CD14-positive monocyte (primary cell): ENCODE measurements around the gene CDH11. TPM values are rescaled to one million over a fixed set of nuclear protein-coding genes. Genes with fewer than 3 reads are reported as not detected.

Source experiments
- DNase-seq, 3 donors: peaks; one replicate each; pipeline ENCODE4 v3.0.0-alpha.2; 2011 to 2022
- H2AFZ ChIP-seq: 2 replicates; pipeline ENCODE4 v1.6.0; 2012; ENCODE audit warnings: mild to moderate bottlenecking, low read depth, low read length, inconsistent platforms; ENCODE audit not compliant: insufficient read depth, poor library complexity, severe bottlenecking
- H3K27ac ChIP-seq, 2 donors: 1 replicate in 1 of 2; 2 replicates in 1 of 2; pipeline ENCODE4 v1.5.1; 2012 to 2013; ENCODE audit warnings: low read length in 2 of 2, control low read depth in 1 of 2, inconsistent platforms in 1 of 2, low read depth in 1 of 2, mild to moderate bottlenecking in 1 of 2
- H3K27me3 ChIP-seq, 2 donors: one replicate each; pipeline versions ENCODE4 v1.6.0 to v1.6.1; 2011 to 2013; ENCODE audit warnings: low read length in 2 of 2; ENCODE audit not compliant: control insufficient read depth in 2 of 2, insufficient read depth in 2 of 2
- H3K36me3 ChIP-seq, 2 donors: replicated peaks in 1 of 2; 1 replicate in 1 of 2; 2 replicates in 1 of 2; pipeline versions ENCODE4 v1.5.1 to v1.6.1; 2012 to 2013; ENCODE audit warnings: low read length in 2 of 2, control low read depth in 1 of 2, inconsistent platforms in 1 of 2, mild to moderate bottlenecking in 1 of 2; ENCODE audit not compliant: insufficient read depth in 2 of 2, control insufficient read depth in 1 of 2
- H3K4me1 ChIP-seq, 2 donors: 1 replicate in 1 of 2; 2 replicates in 1 of 2; pipeline versions ENCODE4 v1.5.1 to v1.6.1; 2012 to 2013; ENCODE audit warnings: low read length in 2 of 2, control low read depth in 1 of 2, inconsistent platforms in 1 of 2, mild to moderate bottlenecking in 1 of 2, moderate library complexity in 1 of 2; ENCODE audit not compliant: insufficient read depth in 2 of 2, control insufficient read depth in 1 of 2
- H3K4me2 ChIP-seq: replicated peaks from 2 replicates; pipeline ENCODE3; 2012; ENCODE audit warnings: low read length, moderate library complexity, mild to moderate bottlenecking; ENCODE audit not compliant: poor library complexity, severe bottlenecking; ENCODE audit errors: extremely low read depth
- H3K4me3 ChIP-seq, 3 experiments: fragments of 200-600 bp in 1 of 3; sonication (generic) in 1 of 3; replicated peaks in 1 of 3; 1 replicate in 2 of 3; 2 replicates in 1 of 3; pipeline ENCODE4 v1.5.1; 2011 to 2013; ENCODE audit warnings: low read length in 3 of 3, mild to moderate bottlenecking in 3 of 3, control low read depth in 2 of 3, low read depth in 2 of 3, inconsistent platforms in 1 of 3, moderate library complexity in 1 of 3
- H3K79me2 ChIP-seq: 2 replicates; pipeline ENCODE4 v1.6.0; 2012; ENCODE audit warnings: mild to moderate bottlenecking, control low read depth, inconsistent platforms, low read length, moderate library complexity; ENCODE audit not compliant: insufficient read depth
- H3K9ac ChIP-seq: 2 replicates; pipeline ENCODE4 v1.6.0; 2017; ENCODE audit warnings: low read length, mild to moderate bottlenecking; ENCODE audit not compliant: insufficient read depth, poor library complexity, severe bottlenecking
- H3K9me3 ChIP-seq, 2 donors: replicated peaks in 1 of 2; 1 replicate in 1 of 2; 2 replicates in 1 of 2; pipeline versions ENCODE4 v1.5.1 to v1.6.1; 2012 to 2013; ENCODE audit warnings: low read length in 2 of 2, control low read depth in 1 of 2; ENCODE audit not compliant: control insufficient read depth in 1 of 2, insufficient read depth in 1 of 2
- H4K20me1 ChIP-seq: 2 replicates; pipeline ENCODE4 v1.6.0; 2012; ENCODE audit warnings: mild to moderate bottlenecking, low read length, control low read depth, moderate library complexity; ENCODE audit not compliant: insufficient read depth
- H3K27ac Mint-ChIP-seq, 7 donors: one replicate each; pipeline ENCODE4 v1.8.0; 2020; ENCODE audit warnings: mild to moderate bottlenecking in 7 of 7, mixed read lengths in 7 of 7, moderate library complexity in 6 of 7, inconsistent platforms in 2 of 7
- H3K27me3 Mint-ChIP-seq, 3 donors: one replicate each; pipeline ENCODE4 v1.8.0; 2021 to 2022; ENCODE audit warnings: low read depth in 3 of 3, mild to moderate bottlenecking in 3 of 3, mixed read lengths in 3 of 3, moderate library complexity in 3 of 3, inconsistent platforms in 1 of 3
- H3K36me3 Mint-ChIP-seq, 2 donors: one replicate each; pipeline ENCODE4 v1.8.0; 2020; ENCODE audit warnings: mixed read lengths in 2 of 2, inconsistent platforms in 1 of 2, mild to moderate bottlenecking in 1 of 2
- H3K4me1 Mint-ChIP-seq: one replicate; pipeline ENCODE4 v1.8.0; 2020; ENCODE audit warnings: mild to moderate bottlenecking, mixed read lengths
- H3K4me3 Mint-ChIP-seq, 2 donors: one replicate each; pipeline ENCODE4 v1.8.0; 2020; ENCODE audit warnings: mild to moderate bottlenecking in 2 of 2, mixed read lengths in 2 of 2, moderate library complexity in 1 of 2
- H3K9me3 Mint-ChIP-seq, 7 donors: one replicate each; pipeline ENCODE4 v1.8.0; 2020 to 2022; ENCODE audit warnings: mixed read lengths in 7 of 7, mild to moderate bottlenecking in 6 of 7, moderate library complexity in 6 of 7, inconsistent platforms in 2 of 7
- WGBS: methylation state at CpG from one replicate; pipeline ENCODE4 v1.1.5; 2013; ENCODE audit warnings: missing lambda C conversion rate; ENCODE audit not compliant: insufficient coverage; 5-methylcytosine and 5-hydroxymethylcytosine counted together
- intact Hi-C, 2 donors: fragments of 100-400 bp; cut with micrococcal nuclease; formaldehyde crosslinking; loops; one replicate each; pipeline versions ENCODE4 v1.15.0 to v1.15.1; 2023
- polyA plus RNA-seq, 3 donors: library from polyadenylated mRNA; depleted of rRNA in 1 of 3; unstranded in 2 of 3; stranded (reverse) in 1 of 3; fragments of 300-500 nt in 2 of 3; fragments of >200 nt in 1 of 3; fragmentation: Illumina TruSeq in 2 of 3; gene quantifications; 1 replicate in 2 of 3; 2 replicates in 1 of 3; pipeline ENCODE4 v1.2.3, GENCODE V29; 2012 to 2021
- TF ChIP-seq, protein P1 (sequence below): fragments of 200-600 bp; IDR thresholded peaks from one replicate; pipeline ENCODE4 v1.8.0; 2022; ENCODE audit warnings: antibody characterized with exemption, mild to moderate bottlenecking

Gene CDH11
- polyA plus RNA-seq, 3 donors: not detected

DNA sequence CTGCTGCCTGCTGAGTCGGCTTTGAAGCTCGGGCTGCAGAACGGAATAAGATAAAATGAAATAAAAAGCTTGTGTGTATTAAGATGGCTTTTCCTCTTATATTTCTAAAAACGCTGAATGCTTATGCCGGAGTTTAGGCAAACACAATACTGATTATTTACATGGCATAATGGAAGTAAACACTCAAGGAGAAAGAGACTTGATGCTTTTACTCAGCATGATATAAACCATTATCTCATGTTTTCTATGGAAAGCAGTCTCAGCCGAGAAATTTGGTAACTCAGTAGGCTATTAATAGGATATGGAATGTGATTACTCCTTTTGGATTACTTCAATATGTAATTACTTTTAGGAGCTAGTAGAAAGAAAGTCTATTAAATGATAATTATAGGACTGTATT is 153.3 kb downstream of the CDH11 start:
- H3K27ac ChIP-seq: no peak overlapping the region
- H3K79me2 ChIP-seq: no peaks in the 10 kb centered on the region
- H3K9me3 Mint-ChIP-seq: peaks cover 0 to 3% (median 0%) of the 10 kb centered on the region in 7 donors
- H3K4me1 ChIP-seq: no peaks in the 10 kb centered on the region
- H3K36me3 Mint-ChIP-seq: no peaks in the 10 kb centered on the region
- no peak overlapping the region for H2AFZ ChIP-seq
- H3K9me3 ChIP-seq: no peaks in the 10 kb centered on the region
- H3K4me3 Mint-ChIP-seq: no peak overlapping the region
- H3K27me3 Mint-ChIP-seq: no peaks in the 10 kb centered on the region
- H3K27me3 ChIP-seq: no peaks in the 10 kb centered on the region
- no peaks in the 10 kb centered on the region for H3K36me3 ChIP-seq
- H3K9ac ChIP-seq: no peak overlapping the region
- TF ChIP-seq, protein P1, sequence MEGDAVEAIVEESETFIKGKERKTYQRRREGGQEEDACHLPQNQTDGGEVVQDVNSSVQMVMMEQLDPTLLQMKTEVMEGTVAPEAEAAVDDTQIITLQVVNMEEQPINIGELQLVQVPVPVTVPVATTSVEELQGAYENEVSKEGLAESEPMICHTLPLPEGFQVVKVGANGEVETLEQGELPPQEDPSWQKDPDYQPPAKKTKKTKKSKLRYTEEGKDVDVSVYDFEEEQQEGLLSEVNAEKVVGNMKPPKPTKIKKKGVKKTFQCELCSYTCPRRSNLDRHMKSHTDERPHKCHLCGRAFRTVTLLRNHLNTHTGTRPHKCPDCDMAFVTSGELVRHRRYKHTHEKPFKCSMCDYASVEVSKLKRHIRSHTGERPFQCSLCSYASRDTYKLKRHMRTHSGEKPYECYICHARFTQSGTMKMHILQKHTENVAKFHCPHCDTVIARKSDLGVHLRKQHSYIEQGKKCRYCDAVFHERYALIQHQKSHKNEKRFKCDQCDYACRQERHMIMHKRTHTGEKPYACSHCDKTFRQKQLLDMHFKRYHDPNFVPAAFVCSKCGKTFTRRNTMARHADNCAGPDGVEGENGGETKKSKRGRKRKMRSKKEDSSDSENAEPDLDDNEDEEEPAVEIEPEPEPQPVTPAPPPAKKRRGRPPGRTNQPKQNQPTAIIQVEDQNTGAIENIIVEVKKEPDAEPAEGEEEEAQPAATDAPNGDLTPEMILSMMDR: no peak
- no CpG with 5 or more reads among the region's 6 CpGs for whole genome bisulfite sequencing
- DNase-seq: no peak
- H4K20me1 ChIP-seq: no peaks in the 10 kb centered on the region
- H3K4me1 Mint-ChIP-seq: no peaks in the 10 kb centered on the region
- intact Hi-C loops: no loop called here
- H3K27ac Mint-ChIP-seq: no peak overlapping the region
- no peak overlapping the region for H3K4me3 ChIP-seq
- no peak overlapping the region for H3K4me2 ChIP-seq

DNA sequence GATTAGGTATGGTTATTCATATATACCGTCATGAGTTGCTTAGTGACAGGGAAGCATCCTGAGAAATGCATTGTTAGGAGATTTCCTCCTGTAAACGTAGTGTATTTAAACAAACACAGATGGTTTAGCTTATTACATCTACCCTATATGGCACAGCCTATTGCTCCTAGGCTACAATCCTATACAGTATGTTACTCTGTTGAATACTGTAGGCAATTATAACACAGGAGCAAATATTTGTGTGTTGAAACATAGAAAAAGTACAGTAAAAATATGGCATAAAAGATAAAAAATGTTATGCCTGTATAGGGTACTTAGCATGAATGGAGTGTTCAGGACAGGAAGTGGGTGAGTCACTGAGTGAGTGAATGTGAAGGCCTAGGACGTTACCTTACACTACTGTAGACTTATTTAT is 157.7 kb downstream of the CDH11 start:
- Histone ChIP-seq H3K9me3 (no peaks in the 10 kb centered on the region), H2AFZ (no peak overlapping the region), H3K27me3 (no peaks in the 10 kb centered on the region), H3K36me3 (no peaks in the 10 kb centered on the region), H3K79me2 (no peaks in the 10 kb centered on the region), H3K9ac (no peak overlapping the region), H3K4me2 (no peak overlapping the region), H3K4me3 (no peak overlapping the region), H3K27ac (no peak overlapping the region), H4K20me1 (no peaks in the 10 kb centered on the region), H3K4me1 (no peaks in the 10 kb centered on the region)
- DNase-seq: no peak
- no peaks in the 10 kb centered on the region for H3K27me3 Mint-ChIP-seq
- no peak overlapping the region for H3K27ac Mint-ChIP-seq
- TF ChIP-seq, protein P1: no peak
- peaks cover 0 to 1% (median 0%) of the 10 kb centered on the region in 7 donors for H3K9me3 Mint-ChIP-seq
- intact Hi-C loops: no loop called here
- no peaks in the 10 kb centered on the region for H3K4me1 Mint-ChIP-seq
- no peak overlapping the region for H3K4me3 Mint-ChIP-seq
- no peaks in the 10 kb centered on the region for H3K36me3 Mint-ChIP-seq
- WGBS: no CpG with 5 or more reads among the region's 3 CpGs
